A673 (cell line): Measurements from ENCODE around the gene TOPBP1. TPM values are rescaled to one million over a fixed set of nuclear protein-coding genes. Genes with fewer than 3 reads are reported as not detected.

Source experiments
- BruUV-seq: library from RNA; stranded (reverse); fragments of 400-500 nt; replicated peaks from 2 replicates; lab custom pipeline; 2021; lab: Mats Ljungman, UMichigan
- CTCF ChIA-PET: fragments of 300-600 bp; sonication (Branson Sonifier 250); formaldehyde crosslinking; loops from one replicate; lab custom pipeline; 2022; ENCODE audit warnings: antibody characterized with exemption; lab: Charles Lee
- POLR2A ChIA-PET: fragments of 300-600 bp; sonication (Branson Sonifier 250); formaldehyde crosslinking; loops from one replicate; lab custom pipeline; 2022; ENCODE audit warnings: antibody characterized with exemption; ENCODE audit not compliant: low non-redundant PET; lab: Charles Lee
- DNase-seq: peaks from one replicate; pipeline ENCODE4 v3.0.0-alpha.2; 2015; ENCODE audit warnings: low spot score
- H3K27ac ChIP-seq: fragments of 200-600 bp; sonication (generic); 2 replicates; pipeline ENCODE4 v1.5.1; 2016; ENCODE audit warnings: mixed run types, low read depth, mild to moderate bottlenecking, mixed read lengths, antibody characterized with exemption, low read length; ENCODE audit not compliant: poor library complexity, severe bottlenecking
- H3K27me3 ChIP-seq: fragments of 200-600 bp; sonication (generic); replicated peaks from 2 replicates; pipeline ENCODE4 v1.6.1; 2017; ENCODE audit warnings: mixed run types, low read depth, mild to moderate bottlenecking, mixed read lengths, antibody characterized with exemption, low read length; ENCODE audit not compliant: insufficient read depth, poor library complexity
- H3K36me3 ChIP-seq: fragments of 200-600 bp; sonication (generic); 2 replicates; pipeline ENCODE4 v1.6.1; 2016; ENCODE audit warnings: mixed run types, mild to moderate bottlenecking, mixed read lengths, antibody characterized with exemption, low read length; ENCODE audit not compliant: insufficient read depth, poor library complexity, severe bottlenecking
- H3K4me1 ChIP-seq: fragments of 200-600 bp; sonication (generic); 2 replicates; pipeline ENCODE4 v1.6.1; 2017; ENCODE audit warnings: mixed run types, mild to moderate bottlenecking, mixed read lengths, antibody characterized with exemption, low read length; ENCODE audit not compliant: insufficient read depth, poor library complexity, severe bottlenecking
- H3K4me3 ChIP-seq: fragments of 200-600 bp; sonication (generic); 2 replicates; pipeline ENCODE4 v1.5.1; 2016; ENCODE audit warnings: low read depth, mixed run types, mild to moderate bottlenecking, mixed read lengths, low read length; ENCODE audit not compliant: poor library complexity, severe bottlenecking
- H3K9me3 ChIP-seq: fragments of 200-600 bp; sonication (generic); 2 replicates; pipeline ENCODE4 v1.6.1; 2016; ENCODE audit warnings: mixed run types, low read depth, mild to moderate bottlenecking, mixed read lengths, antibody characterized with exemption, low read length; ENCODE audit not compliant: poor library complexity, severe bottlenecking
- CTCF ChIP-seq: fragments of 300-800, 200-600 bp; sonication (generic); conservative IDR thresholded peaks from 2 replicates; pipeline ENCODE4 v1.5.1; 2017; ENCODE audit warnings: low read depth, mild to moderate bottlenecking, antibody characterized with exemption, low read length, moderate library complexity, mixed read lengths
- EZH2 ChIP-seq: fragments of 200-600 bp; sonication (generic); IDR thresholded peaks from 2 replicates; pipeline ENCODE4 v1.6.1; 2017; ENCODE audit warnings: borderline replicate concordance, low read depth, mild to moderate bottlenecking, mixed read lengths, antibody characterized with exemption, low read length; ENCODE audit not compliant: poor library complexity, severe bottlenecking
- intact Hi-C: fragments of 100-400 bp; cut with micrococcal nuclease; formaldehyde crosslinking; loops from one replicate; pipeline ENCODE4 v1.10.0; 2022; ENCODE audit not compliant: unreplicated experiment
- total RNA-seq: library from RNA; stranded (reverse); gene quantifications from 2 replicates; pipeline ENCODE4 v1.2.3, GENCODE V29; 2021

TOPBP1 gene
- total RNA-seq, 1 experiment from 2014 or later = 59.8 TPM

- Histone ChIP-seq H3K36me3 (peaks cover 7% of the 10 kb centered on the region), H3K9me3 (no peaks in the 10 kb centered on the region), H3K27me3 (no peaks in the 10 kb centered on the region), H3K4me1 (peaks cover 11% of the 10 kb centered on the region), H3K27ac (no peak overlapping the region), H3K4me3 (no peak overlapping the region)
- ChIA-PET CTCF (no interaction called here), POLR2A (no interaction called here)
- TF ChIP-seq CTCF (no peak), EZH2 (no peak)
- intact Hi-C loops = no loop called here
- no TSS peak for BruUV-seq
- no peak for DNase-seq
Measured at GRCh38 chr3:133570937-133571320, 90.8 kb downstream of the TOPBP1 start.

DNA sequence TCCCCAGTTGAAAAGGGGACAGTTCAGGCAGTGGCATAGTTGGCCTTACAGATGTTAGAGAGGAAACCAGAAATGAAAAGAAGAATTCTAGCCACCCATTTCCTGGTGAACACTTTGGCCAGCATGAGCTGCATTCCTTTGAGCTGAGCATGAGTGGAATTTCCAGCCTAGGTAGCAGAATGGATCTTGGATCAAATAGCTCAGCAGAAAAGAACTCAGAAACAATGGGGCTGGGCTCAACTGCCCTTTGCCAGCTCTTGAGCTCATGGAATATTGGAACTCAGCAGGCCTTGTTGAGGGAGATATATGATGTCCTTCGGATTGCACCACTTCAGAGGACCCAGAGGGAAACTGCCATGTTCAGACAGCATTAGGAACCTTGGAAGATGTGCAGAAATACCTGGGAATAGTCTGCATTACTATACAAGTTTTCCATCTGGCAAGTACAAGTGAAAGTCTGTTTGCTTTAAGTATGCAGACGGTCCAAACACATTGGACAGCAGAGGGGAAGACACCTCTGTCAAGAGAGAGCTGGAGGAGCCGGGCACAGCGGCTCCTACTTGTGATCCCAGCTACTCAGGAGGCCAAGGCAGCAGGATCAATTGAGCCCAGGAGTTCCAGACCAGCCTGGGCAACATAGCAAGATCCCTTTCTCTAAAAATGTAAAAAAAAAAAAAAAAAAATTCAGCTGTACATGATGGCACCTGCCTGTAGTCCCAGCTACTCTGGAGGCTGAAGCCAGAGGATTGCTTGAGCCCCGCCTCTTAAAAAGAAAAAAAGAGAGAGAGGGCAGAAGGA, 91.4 kb downstream of the TOPBP1 start:
- Histone ChIP-seq H3K4me3 (no peak overlapping the region), H3K4me1 (peaks cover 7% of the 10 kb centered on the region), H3K27me3 (no peaks in the 10 kb centered on the region), H3K9me3 (no peaks in the 10 kb centered on the region), H3K27ac (no peak overlapping the region), H3K36me3 (peaks cover 1% of the 10 kb centered on the region)
- peak; percentile 15 for DNase-seq
- ChIA-PET CTCF (no interaction called here), POLR2A (no interaction called here)
- intact Hi-C loops = no loop called here
- TF ChIP-seq EZH2 (no peak), CTCF (no peak)
- no TSS peak for BruUV-seq

- intact Hi-C loops = no loop called here
- peaks cover 7% of the 10 kb centered on the region for H3K4me1 ChIP-seq
- no peaks in the 10 kb centered on the region for H3K27me3 ChIP-seq
- DNase-seq = no peak
- no peak overlapping the region for H3K4me3 ChIP-seq
- H3K27ac ChIP-seq = no peak overlapping the region
- no TSS peak for BruUV-seq
- H3K36me3 ChIP-seq = no peaks in the 10 kb centered on the region
- no peaks in the 10 kb centered on the region for H3K9me3 ChIP-seq
- CTCF ChIA-PET = no interaction called here
- TF ChIP-seq CTCF (no peak), EZH2 (no peak)
- POLR2A ChIA-PET = no interaction called here
Measured at GRCh38 chr3:133568294-133569014, 93.3 kb downstream of the TOPBP1 start.
